Left lung (tissue), 10 donors: ENCODE measurements around the gene ABCC10. TPM values are rescaled to one million over a fixed set of nuclear protein-coding genes. Genes with fewer than 3 reads are reported as not detected.
"Not testable (repeated sequence)": the region's sequence is repeated elsewhere in the genome, so short reads cannot be mapped to it uniquely, and the experiment has no call there.

Source experiments
- ATAC-seq: fragments of 200-7000 bp; cut with Tn5 transposase; one replicate; pipeline ENCODE4 v1.9.1; 2020; ENCODE audit warnings: moderate library complexity
- DNase-seq, 4 donors: peaks; one replicate each; pipeline ENCODE4 v3.0.0-alpha.2; 2013 to 2020
- H3K27ac ChIP-seq, 2 donors: fragments of 200-600 bp; sonication (generic) in 1 of 2; one replicate each; pipeline versions ENCODE4 v1.5.0 to v1.8.0; 2020 to 2021
- H3K27me3 ChIP-seq, 2 donors: fragments of 200-600 bp; sonication (generic) in 1 of 2; one replicate each; pipeline versions ENCODE4 v1.5.0 to v1.8.0; 2020 to 2021
- H3K36me3 ChIP-seq, 2 donors: fragments of 200-600 bp; sonication (generic) in 1 of 2; one replicate each; pipeline versions ENCODE4 v1.5.0 to v1.8.0; 2020 to 2021
- H3K4me1 ChIP-seq, 2 donors: fragments of 200-600 bp; one replicate each; pipeline ENCODE4 v1.8.0; 2021
- H3K4me3 ChIP-seq, 2 donors: fragments of 200-600 bp; sonication (generic) in 1 of 2; one replicate each; pipeline versions ENCODE4 v1.5.0 to v1.8.0; 2020 to 2021; ENCODE audit warnings: mild to moderate bottlenecking in 1 of 2
- H3K9me3 ChIP-seq, 2 donors: fragments of 200-600 bp; sonication (generic) in 1 of 2; one replicate each; pipeline versions ENCODE4 v1.5.0 to v1.8.0; 2020 to 2021
- intact Hi-C, 2 donors: fragments of 100-400 bp; cut with DNase I; formaldehyde crosslinking; loops; one replicate each; pipeline versions ENCODE4 v1.11.2 to v1.14.2; 2022
- polyA plus RNA-seq, 6 donors: library from polyadenylated mRNA; unstranded; fragments of 120-200 nt; gene quantifications; one replicate each; pipeline ENCODE4 v1.2.1, GENCODE V29; 2013; ENCODE audit not compliant: insufficient read length in 6 of 6
- total RNA-seq, 2 donors: library from RNA; stranded (reverse); fragmentation: NEBNext Ultra II Directional; extraction: Animal tissue kit (Norgen Biotek cat#: 25700); gene quantifications; one replicate each; pipeline ENCODE4 v1.2.1, GENCODE V29; 2021
- TF ChIP-seq, protein P1 (sequence below), 2 donors: fragments of 200-600 bp; sonication (generic) in 1 of 2; IDR thresholded peaks; one replicate each; pipeline versions ENCODE4 v1.5.0 to v1.8.0; 2021; ENCODE audit warnings: antibody characterized with exemption in 2 of 2
- donor health status: DM: no; HTN: yes; CAD: no.
- donor health status: DM: no; HTN: no; CAD: no.

ABCC10 gene
- total and polyA plus RNA-seq, 8 donors: 19.7 to 43.8 (median 30.0) TPM

DNA sequence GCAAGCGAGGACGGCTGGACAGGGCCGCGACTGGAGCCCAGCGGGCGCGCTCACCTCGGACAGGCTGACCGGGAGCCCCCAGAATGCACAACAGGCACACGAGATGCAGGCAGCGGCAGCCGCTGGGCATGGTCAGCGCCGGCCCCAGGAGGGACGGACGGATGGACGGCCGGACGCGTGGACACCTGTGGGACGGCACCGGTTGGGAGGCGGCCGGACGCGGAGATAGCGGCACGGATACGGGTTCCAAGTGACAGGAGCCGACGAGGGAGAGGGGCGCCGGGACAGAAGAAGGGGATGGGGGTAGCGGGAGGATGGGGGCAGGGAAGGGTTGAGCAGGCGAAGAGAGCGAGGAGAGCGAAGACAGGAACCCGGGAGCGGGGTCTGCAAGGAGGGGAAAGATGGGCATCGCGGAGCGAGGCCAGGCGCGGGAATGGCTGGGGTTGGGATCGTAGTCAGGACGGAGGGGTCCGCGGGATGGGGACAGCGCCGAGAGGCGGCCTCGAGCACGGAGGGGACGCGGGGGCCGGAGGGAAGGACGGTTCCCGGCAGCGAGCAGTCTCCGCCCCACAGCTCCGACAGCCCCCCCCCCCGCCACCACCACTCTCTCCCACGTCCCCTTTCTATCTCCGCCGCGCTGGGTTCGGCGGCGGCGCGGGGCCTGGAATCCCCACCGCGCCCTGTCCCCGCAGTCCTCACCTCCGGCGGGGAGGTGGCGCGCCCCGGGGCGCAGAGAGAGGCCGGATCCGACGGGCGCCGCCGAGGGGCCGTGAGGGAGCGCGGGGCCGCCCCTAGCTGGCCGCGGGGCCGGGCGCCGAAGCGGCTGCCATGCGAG, 27.6 kb downstream of the ABCC10 start:
- Histone ChIP-seq H3K9me3 (no peaks in the 10 kb centered on the region), H3K4me3 (peak overlapping the region; percentile 42 to 54), H3K27me3 (peaks cover 13 to 58% of the 10 kb centered on the region in 2 donors), H3K4me1 (peaks cover 0 to 21% of the 10 kb centered on the region in 2 donors), H3K27ac (no peak overlapping the region), H3K36me3 (peaks cover 0 to 36% of the 10 kb centered on the region in 2 donors)
- ATAC-seq: peak; percentile 97
- intact Hi-C loops: loop anchor here (5.0 to 10.0 kb wide), 3 partner anchors 37 to 52 kb away; no protein-coding TSS in a partner anchor
- TF ChIP-seq, protein P1, sequence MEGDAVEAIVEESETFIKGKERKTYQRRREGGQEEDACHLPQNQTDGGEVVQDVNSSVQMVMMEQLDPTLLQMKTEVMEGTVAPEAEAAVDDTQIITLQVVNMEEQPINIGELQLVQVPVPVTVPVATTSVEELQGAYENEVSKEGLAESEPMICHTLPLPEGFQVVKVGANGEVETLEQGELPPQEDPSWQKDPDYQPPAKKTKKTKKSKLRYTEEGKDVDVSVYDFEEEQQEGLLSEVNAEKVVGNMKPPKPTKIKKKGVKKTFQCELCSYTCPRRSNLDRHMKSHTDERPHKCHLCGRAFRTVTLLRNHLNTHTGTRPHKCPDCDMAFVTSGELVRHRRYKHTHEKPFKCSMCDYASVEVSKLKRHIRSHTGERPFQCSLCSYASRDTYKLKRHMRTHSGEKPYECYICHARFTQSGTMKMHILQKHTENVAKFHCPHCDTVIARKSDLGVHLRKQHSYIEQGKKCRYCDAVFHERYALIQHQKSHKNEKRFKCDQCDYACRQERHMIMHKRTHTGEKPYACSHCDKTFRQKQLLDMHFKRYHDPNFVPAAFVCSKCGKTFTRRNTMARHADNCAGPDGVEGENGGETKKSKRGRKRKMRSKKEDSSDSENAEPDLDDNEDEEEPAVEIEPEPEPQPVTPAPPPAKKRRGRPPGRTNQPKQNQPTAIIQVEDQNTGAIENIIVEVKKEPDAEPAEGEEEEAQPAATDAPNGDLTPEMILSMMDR (IDR thresholded peaks at IDR 0.05): no peak
- DNase-seq: peak; percentile 60 to 98 (median 81)

- intact Hi-C loops: loop anchor here (5.0 to 10.0 kb wide), 2 partner anchors 37 to 49 kb away; no protein-coding TSS in a partner anchor
- H3K36me3 ChIP-seq: peaks cover 0 to 28% of the 10 kb centered on the region in 2 donors
- peak; percentile 7 for ATAC-seq
- peaks cover 0 to 21% of the 10 kb centered on the region in 2 donors for H3K4me1 ChIP-seq
- H3K4me3 ChIP-seq: peak within 1 kb of the TSS; percentile 42 to 54
- peak in 1 of 4 donors; percentile 6 for DNase-seq
- peaks cover 13 to 67% of the 10 kb centered on the region in 2 donors for H3K27me3 ChIP-seq
- H3K9me3 ChIP-seq: no peaks in the 10 kb centered on the region
- H3K27ac ChIP-seq: no peak within 1 kb of the TSS
- TF ChIP-seq, protein P1 (IDR thresholded peaks at IDR 0.05): no peak
Measured at GRCh38 chr6:43455531-43456428, 28.4 kb downstream of the ABCC10 start, which contains the start of gene DLK2. TSS of gene DLK2 (minus strand) at chr6:43455548. CDS start at chr6:43454825, 723 bp downstream.

GRCh38 chr6:43457643-43458042, 30.3 kb downstream of the ABCC10 start:
- DNase-seq (no peak), ATAC-seq (no peak)
- Histone ChIP-seq H3K27me3 (peaks cover 13 to 75% of the 10 kb centered on the region in 2 donors), H3K9me3 (no peaks in the 10 kb centered on the region), H3K36me3 (peaks cover 0 to 9% of the 10 kb centered on the region in 2 donors), H3K4me3 (no peak overlapping the region), H3K4me1 (peaks cover 0 to 21% of the 10 kb centered on the region in 2 donors), H3K27ac (no peak overlapping the region)
- intact Hi-C loops: loop anchor here (5.0 to 10.0 kb wide), 2 partner anchors 35 to 47 kb away; no protein-coding TSS in a partner anchor
- TF ChIP-seq, protein P1 (IDR thresholded peaks at IDR 0.05): no peak

GRCh38 chr6:43458154-43458553, 30.8 kb downstream of the ABCC10 start:
- H3K27ac ChIP-seq, ATAC-seq, DNase-seq, H3K9me3 ChIP-seq, H3K4me3 ChIP-seq, H3K36me3 ChIP-seq: not testable (repeated sequence)
- H3K27me3 ChIP-seq: peaks cover 13 to 80% of the 10 kb centered on the region in 2 donors
- H3K4me1 ChIP-seq: peaks cover 0 to 21% of the 10 kb centered on the region in 2 donors
- intact Hi-C loops: loop anchor here (5.0 to 10.0 kb wide), 2 partner anchors 34 to 47 kb away; no protein-coding TSS in a partner anchor

GRCh38 chr6:43459535-43459934, 32.2 kb downstream of the ABCC10 start:
- intact Hi-C loops: loop anchor here (5.0 to 10.0 kb wide), 2 partner anchors 33 to 45 kb away; no protein-coding TSS in a partner anchor
- Histone ChIP-seq H3K9me3 (no peaks in the 10 kb centered on the region), H3K4me3 (no peak overlapping the region), H3K27me3 (peaks cover 13 to 89% of the 10 kb centered on the region in 2 donors), H3K27ac (no peak overlapping the region), H3K36me3 (no peaks in the 10 kb centered on the region), H3K4me1 (peaks cover 0 to 16% of the 10 kb centered on the region in 2 donors)
- DNase-seq: no peak
- no peak for ATAC-seq
- TF ChIP-seq, protein P1 (IDR thresholded peaks at IDR 0.05): no peak
